ENCODE results near the gene EBLN2.

GRCh38 chr3:73070675-73071575 is 9.5 kb downstream of the EBLN2 start:
- TF ChIP-seq POLR2A (IDR thresholded peaks at IDR 0.05; ENCODE audit: low read depth, low read length) (no peak), PAX5 (IDR thresholded peaks at IDR 0.05; ENCODE audit: insufficient read depth, low read length, severe bottlenecking) (no peak), POLR2AphosphoS5 (IDR thresholded peaks at IDR 0.05; ENCODE audit: low read depth, low read length) (no peak)

Measured in GM12891 (cell line).